IMR-90 (cell line): ENCODE results near the gene ZNF771. TPM values are rescaled to one million over a fixed set of nuclear protein-coding genes. Genes with fewer than 3 reads are reported as not detected.
A peak's percentile ranks its signal among the peaks of the same experiment; 100 is the strongest.

Experiments
- ATAC-seq: fragments of 200-7000 bp; cut with Tn5 transposase; 2 replicates; pipeline ENCODE4 v1.9.1; 2020; ENCODE audit warnings: low read depth, mild to moderate bottlenecking, moderate library complexity
- BruUV-seq: library from RNA; stranded (reverse); fragments of 400-500 nt; replicated peaks from 2 replicates; lab custom pipeline; 2021; lab: Mats Ljungman, UMichigan
- CTCF ChIA-PET: fragments of 300-600 bp; formaldehyde crosslinking; extraction: SDS; loops from one replicate; lab custom pipeline; 2021; ENCODE audit warnings: antibody characterized with exemption; lab: Yijun Ruan, JAX
- POLR2A ChIA-PET: fragments of 300-600 bp; sonication (Branson Sonifier 250); formaldehyde crosslinking; loops from one replicate; lab custom pipeline; 2022; ENCODE audit warnings: antibody characterized with exemption; ENCODE audit not compliant: unreplicated experiment; lab: Charles Lee
- DNase-seq: peaks from one replicate; pipeline ENCODE4 v3.0.0; 2013
- H2AFZ ChIP-seq: replicated peaks from 2 replicates; pipeline ENCODE3; 2013; ENCODE audit warnings: low read length, mild to moderate bottlenecking; ENCODE audit not compliant: poor library complexity
- H2AK5ac ChIP-seq: 2 replicates; pipeline ENCODE4 v1.6.1; 2013; ENCODE audit warnings: low read depth, low read length, inconsistent platforms
- H2AK9ac ChIP-seq: replicated peaks from 2 replicates; pipeline ENCODE3; 2013; ENCODE audit warnings: mild to moderate bottlenecking, low read depth, low read length, moderate library complexity; ENCODE audit not compliant: poor library complexity
- H2BK120ac ChIP-seq: 2 replicates; pipeline ENCODE4 v1.6.1; 2013; ENCODE audit warnings: low read depth, low read length, inconsistent platforms
- H2BK15ac ChIP-seq: 3 replicates; pipeline ENCODE4 v1.6.1; 2013; ENCODE audit warnings: low read depth, low read length, inconsistent platforms
- H2BK20ac ChIP-seq: 2 replicates; pipeline ENCODE4 v1.6.1; 2013; ENCODE audit warnings: low read depth, mild to moderate bottlenecking, inconsistent platforms, low read length, moderate library complexity
- H2BK5ac ChIP-seq: 2 replicates; pipeline ENCODE4 v1.6.1; 2013; ENCODE audit warnings: mild to moderate bottlenecking, low read depth, low read length, inconsistent platforms; ENCODE audit not compliant: poor library complexity, severe bottlenecking
- H3K14ac ChIP-seq: replicated peaks from 2 replicates; pipeline ENCODE4 v1.6.1; 2013; ENCODE audit warnings: low read depth, low read length, inconsistent platforms
- H3K18ac ChIP-seq: 2 replicates; pipeline ENCODE4 v1.6.1; 2013; ENCODE audit warnings: low read depth, low read length, control low read depth
- H3K23ac ChIP-seq: 2 replicates; pipeline ENCODE4 v1.6.1; 2013; ENCODE audit warnings: low read depth, low read length, inconsistent platforms
- H3K27ac ChIP-seq: 2 replicates; pipeline ENCODE4 v1.5.1; 2013; ENCODE audit warnings: mild to moderate bottlenecking, control low read depth, low read length; ENCODE audit not compliant: insufficient read depth
- H3K27me3 ChIP-seq: 2 replicates; pipeline ENCODE4 v1.6.1; 2013; ENCODE audit warnings: low read length; ENCODE audit not compliant: control insufficient read depth, insufficient read depth
- H3K36me3 ChIP-seq: 2 replicates; pipeline ENCODE4 v1.6.1; 2013; ENCODE audit warnings: low read length, mixed read lengths; ENCODE audit not compliant: control insufficient read depth, insufficient read depth
- H3K4ac ChIP-seq: 2 replicates; pipeline ENCODE4 v1.6.1; 2013; ENCODE audit warnings: low read depth, low read length, inconsistent platforms
- H3K4me1 ChIP-seq: 2 replicates; pipeline ENCODE4 v1.6.1; 2013; ENCODE audit warnings: low read length, mixed read lengths; ENCODE audit not compliant: control insufficient read depth, insufficient read depth
- H3K4me2 ChIP-seq: 2 replicates; pipeline ENCODE4 v1.6.1; 2013; ENCODE audit warnings: low read depth, mild to moderate bottlenecking, control low read depth, low read length, moderate library complexity
- H3K4me3 ChIP-seq: 2 replicates; pipeline ENCODE4 v1.5.1; 2013; ENCODE audit warnings: low read depth, mild to moderate bottlenecking, control low read depth, low read length, moderate library complexity; ENCODE audit not compliant: insufficient read depth
- H3K56ac ChIP-seq: 2 replicates; pipeline ENCODE4 v1.6.1; 2013; ENCODE audit warnings: low read length, inconsistent platforms; ENCODE audit not compliant: insufficient read depth; ENCODE audit errors: extremely low read depth
- H3K79me1 ChIP-seq, 2 experiments: 2 replicates each; pipeline ENCODE4 v1.6.1; 2013; ENCODE audit warnings: low read length in 2 of 2, inconsistent platforms in 1 of 2, low read depth in 1 of 2
- H3K9ac ChIP-seq: 2 replicates; pipeline ENCODE4 v1.6.1; 2013; ENCODE audit warnings: low read depth, low read length, control low read depth
- H3K9me1 ChIP-seq: 2 replicates; pipeline ENCODE4 v1.6.1; 2013; ENCODE audit warnings: low read length, inconsistent platforms; ENCODE audit not compliant: insufficient read depth
- H3K9me3 ChIP-seq: 2 replicates; pipeline ENCODE4 v1.6.1; 2013; ENCODE audit warnings: low read length; ENCODE audit not compliant: control insufficient read depth, insufficient read depth
- H4K20me1 ChIP-seq: 2 replicates; pipeline ENCODE4 v1.6.1; 2013; ENCODE audit warnings: low read length, inconsistent platforms; ENCODE audit not compliant: insufficient read depth
- H4K5ac ChIP-seq: 2 replicates; pipeline ENCODE4 v1.6.1; 2013; ENCODE audit warnings: mild to moderate bottlenecking, low read depth, low read length, control low read depth
- H4K8ac ChIP-seq, 2 experiments: 2 replicates each; pipeline ENCODE4 v1.6.1; 2013; ENCODE audit warnings: low read depth in 2 of 2, low read length in 2 of 2, control low read depth in 1 of 2, inconsistent platforms in 1 of 2
- H4K91ac ChIP-seq: 2 replicates; pipeline ENCODE4 v1.6.1; 2013; ENCODE audit warnings: low read depth, low read length, inconsistent platforms; ENCODE audit not compliant: insufficient read depth
- CTCF ChIP-seq: conservative IDR thresholded peaks from 2 replicates; pipeline ENCODE4 v1.5.1; 2012; ENCODE audit warnings: mild to moderate bottlenecking, low read depth, low read length, improper control_type of control experiment
- FOS ChIP-seq: fragments of 150-350 bp; IDR thresholded peaks from 2 replicates; pipeline ENCODE4 v1.6.1; 2016; ENCODE audit warnings: low read depth, low read length
- MAZ ChIP-seq: IDR thresholded peaks from 2 replicates; pipeline ENCODE4 v1.6.1; 2012; ENCODE audit warnings: low read depth, mild to moderate bottlenecking, low read length, improper control_type of control experiment, moderate library complexity, borderline replicate concordance
- SMC3 ChIP-seq: fragments of 150-350 bp; IDR thresholded peaks from 2 replicates; pipeline ENCODE4 v1.6.1; 2016; ENCODE audit warnings: low read depth, mild to moderate bottlenecking, antibody characterized with exemption, low read length, moderate library complexity
- WGBS, 2 experiments: methylation state at CpG; one replicate each; pipeline versions ENCODE4 v1.1.5 to v1.1.7; 2013; ENCODE audit warnings: missing lambda C conversion rate in 2 of 2; ENCODE audit not compliant: insufficient read length in 1 of 2; ENCODE audit errors: extremely low coverage in 2 of 2; 5-methylcytosine and 5-hydroxymethylcytosine counted together
- dilution Hi-C: fragments of 300-500 bp; cut with HindIII; formaldehyde crosslinking; loops from one replicate; pipeline ENCODE4 v1.14.3; 2018; ENCODE audit warnings: low sequenced_read_pairs; ENCODE audit not compliant: unreplicated experiment
- in situ Hi-C: fragments of 300-500 bp; cut with MboI; formaldehyde crosslinking; loops from 3 replicates; pipeline ENCODE4 v1.14.3; 2019; ENCODE audit warnings: low sequenced_read_pairs, inconsistent platforms, mixed read lengths
- intact Hi-C: fragments of 100-400 bp; cut with micrococcal nuclease; formaldehyde crosslinking; loops from 2 replicates; pipeline ENCODE4 v1.10.0; 2022
- polyA plus RNA-seq, 3 experiments: library from polyadenylated mRNA; depleted of rRNA; stranded (reverse); fragments of >200 nt; gene quantifications; 2 replicates each; pipeline ENCODE4 v1.2.3, GENCODE V29; 2012; ENCODE audit warnings: low replicate concordance in 1 of 3
- total RNA-seq: library from RNA; depleted of rRNA; stranded (reverse); fragments of >200 nt; gene quantifications from 2 replicates; pipeline ENCODE4 v1.2.3, GENCODE V29; 2012

The ZNF771 gene
- total and polyA plus RNA-seq, 2 of the 4 experiments (the other 2 are of a cell fraction): 5.2 to 10.9 TPM

GRCh38 chr16:30370456-30371247, 36.8 kb upstream of the ZNF771 start, which contains the start of gene TBC1D10B:
TBC1D10B (minus strand) TSS chr16:30370494; CDS start chr16:30370183, 311 bp downstream.
- H3K9me3 ChIP-seq: no peaks in the 10 kb centered on the region
- peak within 1 kb of the TSS; percentile 92 for H2AK5ac ChIP-seq
- peak; percentile 100 for DNase-seq
- H3K4me2 ChIP-seq: peak within 1 kb of the TSS; percentile 99
- in situ Hi-C loops (no loop called here), intact Hi-C loops (no loop called here), dilution Hi-C loops (no loop called here)
- H3K79me1 ChIP-seq: peaks cover 2 to 45% of the 10 kb centered on the region in 2 experiments; a peak in 3 of 4 replicates
- POLR2A ChIA-PET: interaction anchor here (0.5 to 0.6 kb wide), 2 partner anchors 29 to 33 kb away, joined by 3 to 5 read pairs; no protein-coding TSS in a partner anchor
- H2BK15ac ChIP-seq: no peak within 1 kb of the TSS
- peaks cover 15% of the 10 kb centered on the region for H3K9me1 ChIP-seq
- peak within 1 kb of the TSS; percentile 87; the same call in 1 of the 2 replicates for H3K23ac ChIP-seq
- WGBS, 2 experiments: 1% methylated on average over 17 of the region's 40 CpGs; no CpG with 5 or more reads in 1 of the 2 experiments
- H2BK5ac ChIP-seq: peak within 1 kb of the TSS; percentile 66
- peak; percentile 86 for ATAC-seq
- peak within 1 kb of the TSS; percentile 86 for H3K4me3 ChIP-seq
- no peak within 1 kb of the TSS for H2BK20ac ChIP-seq
- CTCF ChIA-PET: interaction anchor here (0.7 kb wide), 1 partner anchor 25 kb away, joined by 3 read pairs; the partner anchor contains the start of gene ZNF48
- peaks cover 3% of the 10 kb centered on the region; the same call in 1 of the 2 replicates for H3K4me1 ChIP-seq
- peak within 1 kb of the TSS; percentile 44 to 87; a peak in 3 of 4 replicates for H4K8ac ChIP-seq
- peak within 1 kb of the TSS; percentile 38 for H3K56ac ChIP-seq
- peaks cover 34% of the 10 kb centered on the region for H4K20me1 ChIP-seq
- peak within 1 kb of the TSS; percentile 45 for H4K91ac ChIP-seq
- H3K18ac ChIP-seq: no peak within 1 kb of the TSS
- peak within 1 kb of the TSS; percentile 35 for H4K5ac ChIP-seq
- peak within 1 kb of the TSS; percentile 86 for H2AFZ ChIP-seq
- peak within 1 kb of the TSS; percentile 96 for H3K14ac ChIP-seq
- peak within 1 kb of the TSS; percentile 82 for H3K27ac ChIP-seq
- TF ChIP-seq CTCF (peak; percentile 31), SMC3 (no peak), FOS (peak; percentile 50; the same call in 1 of the 2 replicates), MAZ (no peak; the same call in 1 of the 2 replicates)
- peak within 1 kb of the TSS; percentile 90 for H3K9ac ChIP-seq
- H3K4ac ChIP-seq: peak within 1 kb of the TSS; percentile 79
- H2BK120ac ChIP-seq: no peak within 1 kb of the TSS
- H3K27me3 ChIP-seq: no peaks in the 10 kb centered on the region
- peak within 1 kb of the TSS; percentile 99 for H2AK9ac ChIP-seq
- 0 out of 2 replicates have a peak, but pooled peaks cover 2% of the 10 kb centered on the region for H3K36me3 ChIP-seq
- BruUV-seq: no TSS peak
